BE2C (cell line): ENCODE results near the gene PFDN2.

Experiments used
- DNase-seq: peaks from one replicate; pipeline ENCODE4 v3.0.0-alpha.2; 2020
- H3K27me3 ChIP-seq: fragments of 250-450 bp; sonication (Bioruptor Pico); 2 replicates; pipeline ENCODE4 v1.5.1; 2020; ENCODE audit warnings: mild to moderate bottlenecking
- H3K36me3 ChIP-seq: fragments of 250-450 bp; sonication (Bioruptor Pico); 2 replicates; pipeline ENCODE4 v1.5.1; 2020; ENCODE audit warnings: mild to moderate bottlenecking
- H3K4me1 ChIP-seq: fragments of 250-450 bp; sonication (Bioruptor Pico); 2 replicates; pipeline ENCODE4 v1.5.1; 2020
- H3K4me3 ChIP-seq: 2 replicates; pipeline ENCODE4 v1.5.1; 2011; ENCODE audit warnings: low read depth, low read length
- H3K9me3 ChIP-seq: fragments of 250-450 bp; sonication (Bioruptor Pico); 2 replicates; pipeline ENCODE4 v1.5.1; 2020
- TF ChIP-seq, protein P1 (sequence below): IDR thresholded peaks from 2 replicates; pipeline ENCODE4 v1.5.1; 2012; ENCODE audit warnings: mild to moderate bottlenecking, low read depth, low read length

PFDN2 gene

GRCh38 chr1:161111527-161111926 is 6.3 kb downstream of the PFDN2 start:
- TF ChIP-seq, protein P1, sequence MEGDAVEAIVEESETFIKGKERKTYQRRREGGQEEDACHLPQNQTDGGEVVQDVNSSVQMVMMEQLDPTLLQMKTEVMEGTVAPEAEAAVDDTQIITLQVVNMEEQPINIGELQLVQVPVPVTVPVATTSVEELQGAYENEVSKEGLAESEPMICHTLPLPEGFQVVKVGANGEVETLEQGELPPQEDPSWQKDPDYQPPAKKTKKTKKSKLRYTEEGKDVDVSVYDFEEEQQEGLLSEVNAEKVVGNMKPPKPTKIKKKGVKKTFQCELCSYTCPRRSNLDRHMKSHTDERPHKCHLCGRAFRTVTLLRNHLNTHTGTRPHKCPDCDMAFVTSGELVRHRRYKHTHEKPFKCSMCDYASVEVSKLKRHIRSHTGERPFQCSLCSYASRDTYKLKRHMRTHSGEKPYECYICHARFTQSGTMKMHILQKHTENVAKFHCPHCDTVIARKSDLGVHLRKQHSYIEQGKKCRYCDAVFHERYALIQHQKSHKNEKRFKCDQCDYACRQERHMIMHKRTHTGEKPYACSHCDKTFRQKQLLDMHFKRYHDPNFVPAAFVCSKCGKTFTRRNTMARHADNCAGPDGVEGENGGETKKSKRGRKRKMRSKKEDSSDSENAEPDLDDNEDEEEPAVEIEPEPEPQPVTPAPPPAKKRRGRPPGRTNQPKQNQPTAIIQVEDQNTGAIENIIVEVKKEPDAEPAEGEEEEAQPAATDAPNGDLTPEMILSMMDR, result no peak
- no peaks in the 10 kb centered on the region for H3K27me3 ChIP-seq

DNA sequence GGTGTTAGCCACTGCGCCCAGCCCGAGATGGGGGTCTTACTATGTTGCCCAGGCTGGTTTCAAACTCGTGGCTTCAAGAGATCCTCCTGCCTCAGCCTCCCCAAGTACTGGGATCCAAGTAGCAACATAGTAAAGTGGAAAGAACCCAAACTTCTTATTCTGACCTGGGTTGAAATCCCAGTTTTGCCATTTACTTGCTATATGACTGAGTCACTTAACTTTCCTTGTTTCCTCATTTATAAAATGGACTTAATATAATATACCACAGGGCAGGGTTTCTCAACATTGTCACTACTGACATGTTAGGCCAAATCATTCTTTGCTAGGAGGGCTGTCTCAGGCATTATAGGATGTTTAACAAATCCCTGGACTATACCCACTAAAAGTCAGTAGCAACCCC is 6.7 kb downstream of the PFDN2 start:
- H3K4me3 ChIP-seq, result no peak overlapping the region
- DNase-seq, result no peak
- no peaks in the 10 kb centered on the region for H3K4me1 ChIP-seq
- no peaks in the 10 kb centered on the region for H3K9me3 ChIP-seq
- no peaks in the 10 kb centered on the region for H3K27me3 ChIP-seq
- H3K36me3 ChIP-seq, result peaks cover 3% of the 10 kb centered on the region; the same call in 1 of the 2 replicates
- TF ChIP-seq, protein P1, result no peak

More at GRCh38 chr1:161111527-161111926, 6.3 kb downstream of the PFDN2 start:
- no peaks in the 10 kb centered on the region for H3K9me3 ChIP-seq
- no peak for DNase-seq
- H3K4me1 ChIP-seq, result no peaks in the 10 kb centered on the region
- H3K4me3 ChIP-seq, result no peak overlapping the region
- peaks cover 3% of the 10 kb centered on the region; the same call in 1 of the 2 replicates for H3K36me3 ChIP-seq

DNA sequence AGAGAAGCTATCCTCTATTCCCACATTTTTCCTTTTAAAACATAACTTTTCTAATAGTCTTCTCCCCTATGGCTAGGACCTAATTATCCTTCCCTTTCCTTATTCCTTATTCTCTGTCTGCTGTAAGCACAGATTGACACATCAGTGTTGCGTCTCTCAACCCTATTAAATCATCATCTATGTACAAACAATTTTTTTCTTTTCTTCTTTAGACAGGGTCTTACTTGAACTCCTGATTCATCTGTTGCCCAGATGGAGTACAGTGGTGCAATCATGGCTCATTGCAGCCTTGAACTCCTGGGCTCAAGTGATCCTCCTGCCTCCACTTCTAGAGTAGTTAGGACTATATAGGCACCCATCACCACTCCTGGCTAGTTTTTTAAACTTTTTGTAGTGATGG is 11.4 kb downstream of the PFDN2 start:
- Histone ChIP-seq H3K27me3 (no peaks in the 10 kb centered on the region), H3K4me1 (no peaks in the 10 kb centered on the region), H3K4me3 (no peak overlapping the region), H3K9me3 (no peaks in the 10 kb centered on the region), H3K36me3 (peaks cover 12% of the 10 kb centered on the region)
- TF ChIP-seq, protein P1, result no peak
- DNase-seq, result no peak

DNA sequence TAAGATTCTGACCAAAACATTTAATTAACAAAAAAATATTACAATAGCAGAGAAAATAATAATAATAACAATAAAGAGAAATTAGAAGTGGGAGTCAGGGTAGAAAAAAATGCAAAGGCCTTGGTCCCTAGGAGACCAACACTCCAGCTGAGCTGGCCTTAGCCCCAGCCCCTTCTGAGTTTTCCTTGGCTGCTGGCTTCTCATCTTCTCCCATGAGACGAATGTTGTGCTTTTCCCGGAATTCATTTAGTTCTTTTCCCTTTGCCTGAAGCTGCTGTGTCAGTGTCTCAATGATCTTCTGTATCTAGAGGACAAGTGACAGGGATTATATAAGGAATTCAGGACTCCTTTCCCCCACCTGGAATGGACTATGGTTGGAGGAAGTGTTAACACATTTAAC is 17.3 kb downstream of the PFDN2 start:
- Histone ChIP-seq H3K9me3 (no peaks in the 10 kb centered on the region), H3K4me3 (no peak overlapping the region), H3K36me3 (peaks cover 19% of the 10 kb centered on the region), H3K4me1 (no peaks in the 10 kb centered on the region), H3K27me3 (no peaks in the 10 kb centered on the region)
- no peak for DNase-seq
- TF ChIP-seq, protein P1, result no peak

GRCh38 chr1:161099090-161099802 is 18.6 kb downstream of the PFDN2 start:
- no peak for DNase-seq
- Histone ChIP-seq H3K27me3 (no peaks in the 10 kb centered on the region), H3K4me3 (peak overlapping the region; percentile 76), H3K9me3 (no peaks in the 10 kb centered on the region), H3K4me1 (no peaks in the 10 kb centered on the region), H3K36me3 (peaks cover 19% of the 10 kb centered on the region)
- TF ChIP-seq, protein P1, result no peak
